NCI-H526 (cell line): ENCODE data around the gene NFAM1.

Experiments
- DNase-seq, 2 experiments: peaks; one replicate each; lab custom pipeline; 2025; lab: John Stamatoyannopoulos, UW

NFAM1 gene

GRCh38 chr22:42416671-42417230 lies 15.5 kb downstream of the NFAM1 start:
- DNase-seq, result no peak

GRCh38 chr22:42414565-42415303 lies 17.5 kb downstream of the NFAM1 start:
- DNase-seq, result no peak

- DNase-seq, result no peak
Measured at GRCh38 chr22:42414021-42414420, 18.2 kb downstream of the NFAM1 start.

- no peak for DNase-seq
Measured at GRCh38 chr22:42412744-42413333, 19.4 kb downstream of the NFAM1 start.

GRCh38 chr22:42410708-42411107 lies 21.5 kb downstream of the NFAM1 start:
- DNase-seq, result no peak

GRCh38 chr22:42408810-42409529 lies 23.2 kb downstream of the NFAM1 start:
- DNase-seq, result no peak

- no peak for DNase-seq
Measured at GRCh38 chr22:42408276-42408675, 23.9 kb downstream of the NFAM1 start.

- DNase-seq, result peak in 1 of 2 experiments; percentile 14
Measured at GRCh38 chr22:42404266-42404665, 27.9 kb downstream of the NFAM1 start.

- DNase-seq, result no peak
Measured at GRCh38 chr22:42401535-42402334, 30.5 kb downstream of the NFAM1 start.

- no peak for DNase-seq
Measured at GRCh38 chr22:42400811-42401534, 31.2 kb downstream of the NFAM1 start.

- peak; percentile 75 for DNase-seq
Measured at GRCh38 chr22:42399315-42400271, 32.6 kb downstream of the NFAM1 start.

- DNase-seq, result no peak
Measured at GRCh38 chr22:42397332-42398249, 34.6 kb downstream of the NFAM1 start.

- DNase-seq, result no peak
Measured at GRCh38 chr22:42396621-42397331, 35.4 kb downstream of the NFAM1 start.

GRCh38 chr22:42389143-42389542 lies 43.1 kb downstream of the NFAM1 start:
- peak in 1 of 2 experiments; percentile 16 for DNase-seq

- DNase-seq, result peak; percentile 78 to 91
Measured at GRCh38 chr22:42388130-42388797, 43.9 kb downstream of the NFAM1 start.

- no peak for DNase-seq
Measured at GRCh38 chr22:42387631-42388030, 44.6 kb downstream of the NFAM1 start.

- DNase-seq, result no peak
Measured at GRCh38 chr22:42385696-42386095, 46.5 kb downstream of the NFAM1 start.

- DNase-seq, result no peak
Measured at GRCh38 chr22:42384506-42384905, 47.7 kb downstream of the NFAM1 start.
